ENCODE data around the gene OLFM1. TPM values are rescaled to one million over a fixed set of nuclear protein-coding genes. Genes with fewer than 3 reads are reported as not detected.

OLFM1 gene
- total and polyA plus RNA-seq, 4 donors = 7.6 to 24.8 (median 15.8) TPM

GRCh38 chr9:135154050-135154615 lies 66.7 kb downstream of the OLFM1 start:
- Histone ChIP-seq H3K27me3 (ENCODE audit: control insufficient read depth in 3 of 3, insufficient read depth in 3 of 3, low read length in 2 of 3) (peaks cover 0 to 9% (median 2%) of the 10 kb centered on the region in 3 donors), H3K4me1 (ENCODE audit: control insufficient read depth in 5 of 5, insufficient read depth in 5 of 5, low read length in 5 of 5) (no peaks in the 10 kb centered on the region), H3K27ac (ENCODE audit: low read depth in 1 of 2, low read length in 1 of 2) (no peak overlapping the region), H3K9ac (ENCODE audit: insufficient read depth in 1 of 2, low read length in 2 of 2) (no peak overlapping the region), H3K36me3 (ENCODE audit: control insufficient read depth in 4 of 4, insufficient read depth in 4 of 4, low read length in 4 of 4) (no peaks in the 10 kb centered on the region), H3K4me3 (no peak overlapping the region), H3K9me3 (ENCODE audit: control insufficient read depth in 4 of 4, insufficient read depth in 3 of 4, low read length in 3 of 4) (peaks cover 0 to 13% (median 0%) of the 10 kb centered on the region in 4 donors)
- 66 to 82% methylated on average over 11 of the region's 11 CpGs for WGBS, 2 donors
- no peak for DNase-seq
- no peak for TF ChIP-seq CTCF (IDR thresholded peaks at IDR 0.05; ENCODE audit: control extremely low read depth, extremely low read depth)
- no peak for ATAC-seq (ENCODE audit: insufficient read depth, low FRiP score)

- no peak for TF ChIP-seq CTCF (IDR thresholded peaks at IDR 0.05; ENCODE audit: control extremely low read depth, extremely low read depth)
- ATAC-seq (ENCODE audit: insufficient read depth, low FRiP score) = no peak
- 78 to 84% methylated on average over 6 of the region's 6 CpGs for WGBS, 2 donors
- H3K9me3 ChIP-seq (ENCODE audit: control insufficient read depth in 4 of 4, insufficient read depth in 3 of 4, low read length in 3 of 4) = peaks cover 0 to 10% (median 0%) of the 10 kb centered on the region in 4 donors
- no peak overlapping the region for H3K4me3 ChIP-seq
- H3K4me1 ChIP-seq (ENCODE audit: control insufficient read depth in 5 of 5, insufficient read depth in 5 of 5, low read length in 5 of 5) = no peaks in the 10 kb centered on the region
- H3K27ac ChIP-seq (ENCODE audit: low read depth in 1 of 2, low read length in 1 of 2) = no peak overlapping the region
- H3K36me3 ChIP-seq (ENCODE audit: control insufficient read depth in 4 of 4, insufficient read depth in 4 of 4, low read length in 4 of 4) = no peaks in the 10 kb centered on the region
- no peak overlapping the region for H3K9ac ChIP-seq (ENCODE audit: insufficient read depth in 1 of 2, low read length in 2 of 2)
- H3K27me3 ChIP-seq (ENCODE audit: control insufficient read depth in 3 of 3, insufficient read depth in 3 of 3, low read length in 2 of 3) = peaks cover 0 to 9% (median 2%) of the 10 kb centered on the region in 3 donors
- no peak for DNase-seq
Measured at GRCh38 chr9:135155396-135155795, 67.9 kb downstream of the OLFM1 start.

GRCh38 chr9:135156525-135157510 lies 69.3 kb downstream of the OLFM1 start:
- Histone ChIP-seq H3K27ac (ENCODE audit: low read depth in 1 of 2, low read length in 1 of 2) (no peak overlapping the region), H3K36me3 (ENCODE audit: control insufficient read depth in 4 of 4, insufficient read depth in 4 of 4, low read length in 4 of 4) (no peaks in the 10 kb centered on the region), H3K27me3 (ENCODE audit: control insufficient read depth in 3 of 3, insufficient read depth in 3 of 3, low read length in 2 of 3) (peaks cover 0 to 9% (median 2%) of the 10 kb centered on the region in 3 donors), H3K4me3 (no peak overlapping the region), H3K9me3 (ENCODE audit: control insufficient read depth in 4 of 4, insufficient read depth in 3 of 4, low read length in 3 of 4) (peaks cover 0 to 3% (median 0%) of the 10 kb centered on the region in 4 donors), H3K4me1 (ENCODE audit: control insufficient read depth in 5 of 5, insufficient read depth in 5 of 5, low read length in 5 of 5) (no peaks in the 10 kb centered on the region), H3K9ac (ENCODE audit: insufficient read depth in 1 of 2, low read length in 2 of 2) (no peak overlapping the region)
- DNase-seq = peak; percentile 80 to 87 (median 82)
- no peak for ATAC-seq (ENCODE audit: insufficient read depth, low FRiP score)
- TF ChIP-seq CTCF (IDR thresholded peaks at IDR 0.05; ENCODE audit: control extremely low read depth, extremely low read depth) = no peak
- 30 to 37% methylated on average over 20 of the region's 20 CpGs for WGBS, 2 donors
